Right lobe of liver (tissue), 4 donors: ENCODE results near the gene LLGL2.

ENCODE experiments used
- POLR2A ChIP-seq: fragments of 450-650 bp; IDR thresholded peaks from one replicate; pipeline ENCODE4 v1.6.1; 2017; ENCODE audit warnings: antibody characterized with exemption, mild to moderate bottlenecking
- TF ChIP-seq, protein P1 (sequence below), 4 donors: fragments of 200-600 bp in 3 of 4; fragments of 450-650 bp in 1 of 4; IDR thresholded peaks; one replicate each; pipeline versions ENCODE4 v1.5.1 to v1.8.0; 2016 to 2022; ENCODE audit warnings: antibody characterized with exemption in 4 of 4, mild to moderate bottlenecking in 2 of 4
- donor health status: DM: no; HTN: no; CAD: no.
- donor health status: DM: no; HTN: no; CAD: no.
- donor health status: DM: no; HTN: yes; CAD: no.

DNA sequence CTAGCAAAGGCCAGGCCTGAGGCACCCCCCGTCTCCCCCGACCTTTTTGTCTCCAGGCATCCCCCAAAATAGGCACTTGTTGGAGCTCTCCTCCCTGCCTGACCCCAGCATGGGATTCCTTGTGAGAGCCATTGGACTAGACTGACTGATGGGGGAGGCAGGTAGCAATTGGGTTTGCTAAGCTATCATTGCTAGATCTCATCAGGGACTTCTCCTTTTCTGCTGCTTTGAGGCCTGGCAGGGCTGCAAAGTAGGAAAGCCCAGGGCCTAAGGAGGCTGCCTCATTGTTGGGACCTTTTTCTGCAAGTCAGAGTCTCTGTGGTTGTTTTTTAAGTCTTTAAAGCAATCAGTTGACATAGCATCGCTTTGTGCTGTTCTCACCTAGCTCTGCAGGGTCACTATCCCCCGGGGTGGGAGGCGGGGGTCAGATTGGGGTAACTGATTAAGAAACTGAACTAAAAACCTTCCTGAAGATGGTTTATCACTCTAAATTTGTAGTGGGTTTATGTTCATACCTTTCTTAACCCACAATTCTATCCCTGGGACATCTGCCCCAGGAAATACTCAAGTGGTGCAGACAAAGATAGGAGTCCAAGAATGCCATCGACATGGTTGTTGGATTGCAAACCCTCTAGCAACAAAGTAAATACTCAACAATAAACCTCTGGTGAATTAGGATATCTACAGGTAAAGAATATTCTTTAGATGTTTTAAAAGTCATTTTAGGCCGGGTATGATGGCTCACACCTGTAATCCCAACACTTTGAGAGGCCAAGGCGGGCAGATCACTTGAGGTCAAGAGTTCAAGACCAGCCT is 28.0 kb downstream of the LLGL2 start:
- no peak for TF ChIP-seq POLR2A
- TF ChIP-seq, protein P1, sequence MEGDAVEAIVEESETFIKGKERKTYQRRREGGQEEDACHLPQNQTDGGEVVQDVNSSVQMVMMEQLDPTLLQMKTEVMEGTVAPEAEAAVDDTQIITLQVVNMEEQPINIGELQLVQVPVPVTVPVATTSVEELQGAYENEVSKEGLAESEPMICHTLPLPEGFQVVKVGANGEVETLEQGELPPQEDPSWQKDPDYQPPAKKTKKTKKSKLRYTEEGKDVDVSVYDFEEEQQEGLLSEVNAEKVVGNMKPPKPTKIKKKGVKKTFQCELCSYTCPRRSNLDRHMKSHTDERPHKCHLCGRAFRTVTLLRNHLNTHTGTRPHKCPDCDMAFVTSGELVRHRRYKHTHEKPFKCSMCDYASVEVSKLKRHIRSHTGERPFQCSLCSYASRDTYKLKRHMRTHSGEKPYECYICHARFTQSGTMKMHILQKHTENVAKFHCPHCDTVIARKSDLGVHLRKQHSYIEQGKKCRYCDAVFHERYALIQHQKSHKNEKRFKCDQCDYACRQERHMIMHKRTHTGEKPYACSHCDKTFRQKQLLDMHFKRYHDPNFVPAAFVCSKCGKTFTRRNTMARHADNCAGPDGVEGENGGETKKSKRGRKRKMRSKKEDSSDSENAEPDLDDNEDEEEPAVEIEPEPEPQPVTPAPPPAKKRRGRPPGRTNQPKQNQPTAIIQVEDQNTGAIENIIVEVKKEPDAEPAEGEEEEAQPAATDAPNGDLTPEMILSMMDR (IDR thresholded peaks at IDR 0.05), result no peak
